ENCODE results near the gene GAS1. TPM values are rescaled to one million over a fixed set of nuclear protein-coding genes. Genes with fewer than 3 reads are reported as not detected.

GAS1 gene
- total and polyA plus RNA-seq, 2 of the 4 experiments (the other 2 are of a cell fraction): 1.8 to 2.2 TPM

- Histone ChIP-seq H3K79me1 (ENCODE audit: low read depth in 1 of 2, low read length in 2 of 2) (no peaks in the 10 kb centered on the region), H3K4me1 (ENCODE audit: control insufficient read depth, insufficient read depth, low read length) (peaks cover 4% of the 10 kb centered on the region; the same call in 1 of the 2 replicates), H2BK5ac (ENCODE audit: low read depth, low read length, poor library complexity, severe bottlenecking) (no peak overlapping the region), H4K8ac (ENCODE audit: low read depth in 2 of 2, low read length in 2 of 2) (no peak overlapping the region), H3K4me2 (ENCODE audit: low read depth, low read length) (no peak overlapping the region), H3K36me3 (ENCODE audit: control insufficient read depth, insufficient read depth, low read length) (no peaks in the 10 kb centered on the region), H3K27me3 (ENCODE audit: control insufficient read depth, insufficient read depth, low read length) (no peaks in the 10 kb centered on the region; the same call in 1 of the 2 replicates), H4K5ac (ENCODE audit: low read depth, low read length) (no peak overlapping the region), H2AK5ac (ENCODE audit: low read depth, low read length) (no peak overlapping the region), H2BK20ac (ENCODE audit: low read depth, low read length) (no peak overlapping the region), H3K14ac (replicated peaks; ENCODE audit: low read depth, low read length) (no peak overlapping the region), H2AK9ac (replicated peaks; ENCODE audit: low read depth, low read length, poor library complexity) (no peak overlapping the region), H3K23ac (ENCODE audit: low read depth, low read length) (no peak overlapping the region), H3K4me3 (ENCODE audit: insufficient read depth, low read depth, low read length) (no peak overlapping the region), H3K9me3 (ENCODE audit: control insufficient read depth, insufficient read depth, low read length) (peaks cover 4% of the 10 kb centered on the region), H4K91ac (ENCODE audit: insufficient read depth, low read depth, low read length) (no peak overlapping the region), H4K20me1 (ENCODE audit: insufficient read depth, low read length) (no peaks in the 10 kb centered on the region), H3K9ac (ENCODE audit: low read depth, low read length) (no peak overlapping the region), H3K9me1 (ENCODE audit: insufficient read depth, low read length) (no peaks in the 10 kb centered on the region), H3K27ac (ENCODE audit: insufficient read depth, low read length) (no peak overlapping the region), H3K4ac (ENCODE audit: low read depth, low read length) (no peak overlapping the region), H3K56ac (ENCODE audit: extremely low read depth, insufficient read depth, low read length) (no peak overlapping the region), H2AFZ (replicated peaks; ENCODE audit: low read length, poor library complexity) (no peak overlapping the region), H2BK120ac (ENCODE audit: low read depth, low read length) (no peak overlapping the region), H3K18ac (ENCODE audit: low read depth, low read length) (no peak overlapping the region), H2BK15ac (ENCODE audit: low read depth, low read length) (no peak overlapping the region)
- dilution Hi-C loops (cut with HindIII; ENCODE audit: low sequenced_read_pairs, unreplicated experiment): no loop called here
- no TSS peak for BruUV-seq (replicated peaks)
- TF ChIP-seq CEBPB (IDR thresholded peaks at IDR 0.05; ENCODE audit: low read depth, low read length) (no peak), MAZ (IDR thresholded peaks at IDR 0.05; ENCODE audit: borderline replicate concordance, low read depth, low read length) (no peak), FOS (IDR thresholded peaks at IDR 0.05; ENCODE audit: low read depth, low read length) (no peak), POLR2A (IDR thresholded peaks at IDR 0.05; ENCODE audit: low read depth, low read length) (no peak), RFX5 (IDR thresholded peaks at IDR 0.05; ENCODE audit: low read depth, low read length) (no peak), RAD21 (IDR thresholded peaks at IDR 0.05; ENCODE audit: low read length) (no peak), CTCF (conservative IDR thresholded peaks at IDR 0.05; ENCODE audit: low read depth, low read length) (no peak), CHD1 (IDR thresholded peaks at IDR 0.05; ENCODE audit: low read depth, low read length) (no peak), BHLHE40 (IDR thresholded peaks at IDR 0.05; ENCODE audit: low read depth, low read length) (no peak), SMC3 (IDR thresholded peaks at IDR 0.05; ENCODE audit: low read depth, low read length) (no peak), ELK1 (IDR thresholded peaks at IDR 0.05; ENCODE audit: borderline replicate concordance, low read depth, low read length) (no peak), NFE2L2 (IDR thresholded peaks at IDR 0.05; ENCODE audit: low read depth, low read length) (no peak), MXI1 (IDR thresholded peaks at IDR 0.05; ENCODE audit: borderline replicate concordance, low read depth, low read length) (no peak), USF2 (IDR thresholded peaks at IDR 0.05; ENCODE audit: low read depth, low read length) (no peak)
- ATAC-seq (ENCODE audit: low read depth) (no peak), DNase-seq (no peak)
- POLR2A ChIA-PET (ENCODE audit: unreplicated experiment): no interaction called here
- in situ Hi-C loops (cut with MboI; ENCODE audit: low sequenced_read_pairs): no loop called here
- CTCF ChIA-PET: no interaction called here
- intact Hi-C loops (cut with micrococcal nuclease): no loop called here
- WGBS, 2 experiments (ENCODE audit: extremely low coverage in 2 of 2, insufficient read length in 1 of 2): no CpG with 5 or more reads among the region's 3 CpGs
Observed at GRCh38 chr9:86912210-86912609, 35.1 kb downstream of the GAS1 start.

Measured in IMR-90 (cell line).